GM12801 (cell line): ENCODE measurements around the gene C10orf71.

ENCODE experiments used
- TF ChIP-seq, protein P1 (sequence below): IDR thresholded peaks from one replicate; pipeline ENCODE4 v1.5.1; 2011; ENCODE audit warnings: control low read depth; ENCODE audit not compliant: insufficient read length; ENCODE audit errors: extremely low read depth

Gene C10orf71

DNA sequence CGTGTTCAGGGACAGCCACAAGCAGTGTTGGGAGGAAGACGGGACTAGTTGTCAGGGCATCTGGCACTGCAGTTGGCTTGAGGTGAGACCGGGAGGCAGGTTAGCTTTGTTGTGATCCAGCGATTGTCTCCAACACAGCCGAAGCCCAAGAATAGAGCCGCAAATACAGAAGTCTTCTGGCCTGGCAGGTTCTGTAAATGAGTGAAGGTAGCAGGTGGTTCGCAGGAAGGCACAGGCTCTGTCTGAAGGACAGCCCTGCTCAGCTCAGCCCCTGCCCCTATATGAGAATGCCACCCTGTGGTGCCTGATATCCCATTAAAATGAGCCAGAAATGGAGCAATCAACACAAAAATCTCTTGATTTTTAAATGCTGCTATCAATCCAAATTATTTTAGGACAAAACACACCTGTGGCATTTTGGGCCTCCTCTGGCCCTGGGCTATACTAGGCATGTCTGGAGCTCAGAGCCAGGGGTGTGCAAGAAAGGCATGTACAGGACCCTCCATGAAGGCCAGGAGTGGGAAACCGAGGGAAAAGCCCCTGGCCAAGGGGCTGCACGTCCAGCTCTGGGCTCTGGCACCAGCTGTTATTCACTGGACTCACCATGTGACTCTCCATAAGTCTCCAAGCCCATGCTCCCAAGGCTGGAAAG is 11.2 kb upstream of the C10orf71 start:
- TF ChIP-seq, protein P1, sequence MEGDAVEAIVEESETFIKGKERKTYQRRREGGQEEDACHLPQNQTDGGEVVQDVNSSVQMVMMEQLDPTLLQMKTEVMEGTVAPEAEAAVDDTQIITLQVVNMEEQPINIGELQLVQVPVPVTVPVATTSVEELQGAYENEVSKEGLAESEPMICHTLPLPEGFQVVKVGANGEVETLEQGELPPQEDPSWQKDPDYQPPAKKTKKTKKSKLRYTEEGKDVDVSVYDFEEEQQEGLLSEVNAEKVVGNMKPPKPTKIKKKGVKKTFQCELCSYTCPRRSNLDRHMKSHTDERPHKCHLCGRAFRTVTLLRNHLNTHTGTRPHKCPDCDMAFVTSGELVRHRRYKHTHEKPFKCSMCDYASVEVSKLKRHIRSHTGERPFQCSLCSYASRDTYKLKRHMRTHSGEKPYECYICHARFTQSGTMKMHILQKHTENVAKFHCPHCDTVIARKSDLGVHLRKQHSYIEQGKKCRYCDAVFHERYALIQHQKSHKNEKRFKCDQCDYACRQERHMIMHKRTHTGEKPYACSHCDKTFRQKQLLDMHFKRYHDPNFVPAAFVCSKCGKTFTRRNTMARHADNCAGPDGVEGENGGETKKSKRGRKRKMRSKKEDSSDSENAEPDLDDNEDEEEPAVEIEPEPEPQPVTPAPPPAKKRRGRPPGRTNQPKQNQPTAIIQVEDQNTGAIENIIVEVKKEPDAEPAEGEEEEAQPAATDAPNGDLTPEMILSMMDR, result no peak

DNA sequence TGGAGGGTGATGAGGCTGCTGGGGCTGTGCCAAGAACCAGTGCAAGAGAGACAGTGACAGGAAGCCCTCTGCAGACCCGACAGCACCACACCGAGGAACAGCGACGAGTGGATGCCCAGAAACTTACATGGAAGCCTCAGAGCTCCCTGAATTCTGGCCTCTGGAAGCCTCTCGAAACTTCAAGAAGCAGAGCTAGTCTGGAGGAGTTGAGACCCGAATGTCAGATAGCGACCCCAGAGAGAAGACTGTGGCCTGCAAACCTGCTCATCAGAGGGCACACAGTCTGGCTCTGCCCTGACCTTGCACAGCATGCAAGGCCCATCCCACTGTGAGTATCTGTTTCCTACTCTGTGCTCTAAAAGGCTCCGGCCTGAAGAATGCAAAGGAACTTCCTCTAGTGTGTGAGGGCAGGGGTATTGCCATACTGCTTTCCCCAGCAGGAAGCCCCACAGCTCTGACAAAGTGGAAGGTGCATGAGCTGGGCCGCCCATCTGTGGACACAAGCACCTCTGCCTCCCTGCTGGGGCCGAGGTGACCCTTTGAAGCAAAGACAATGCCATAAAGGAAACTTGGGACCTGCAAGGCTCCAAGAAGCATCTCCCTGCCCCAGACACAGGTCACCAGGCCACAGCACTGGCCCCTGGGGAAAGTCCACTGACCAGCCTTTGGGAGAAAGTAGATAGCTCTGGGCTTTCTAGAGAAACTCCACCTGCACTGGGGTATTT is 10.5 kb upstream of the C10orf71 start:
- TF ChIP-seq, protein P1, result no peak

DNA sequence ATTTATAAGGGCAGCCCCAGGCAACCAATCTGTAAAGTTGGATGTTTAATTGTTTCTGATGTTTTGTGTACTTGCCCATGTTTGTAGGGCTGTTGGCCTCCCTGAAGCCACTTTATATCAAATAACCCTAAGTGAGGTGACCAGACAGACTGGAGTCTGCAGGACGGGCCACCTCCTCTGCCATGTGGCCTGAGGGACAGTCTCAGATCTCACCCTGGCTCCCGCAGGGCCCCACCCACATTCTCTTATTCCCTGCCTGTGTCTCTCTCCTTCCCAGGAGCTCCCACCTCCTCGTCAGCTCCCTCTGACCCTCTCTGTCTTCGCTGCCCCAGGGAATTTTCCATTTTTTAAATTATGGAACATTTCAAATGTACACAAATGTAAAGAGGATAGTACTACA is 9.5 kb upstream of the C10orf71 start:
- TF ChIP-seq, protein P1, result no peak

DNA sequence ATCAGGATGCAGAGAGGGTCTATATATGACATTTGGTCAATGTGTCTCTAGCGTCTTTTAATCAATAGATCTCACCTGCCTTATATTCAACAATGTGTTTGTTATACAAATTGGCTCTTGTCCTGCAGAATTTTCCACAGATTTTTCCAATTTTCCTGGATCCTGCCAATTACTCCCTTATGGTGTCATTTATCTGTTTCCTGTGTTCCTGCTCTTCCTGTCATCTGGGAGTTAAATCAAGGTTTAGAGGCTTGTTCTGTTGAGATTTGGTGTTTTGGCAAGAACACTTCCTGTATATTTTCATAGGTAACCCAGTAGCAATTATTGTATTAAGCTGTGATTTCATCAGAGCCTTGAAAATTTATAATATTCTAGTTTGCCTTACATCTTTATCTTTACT is 8.8 kb upstream of the C10orf71 start:
- TF ChIP-seq, protein P1, result no peak

DNA sequence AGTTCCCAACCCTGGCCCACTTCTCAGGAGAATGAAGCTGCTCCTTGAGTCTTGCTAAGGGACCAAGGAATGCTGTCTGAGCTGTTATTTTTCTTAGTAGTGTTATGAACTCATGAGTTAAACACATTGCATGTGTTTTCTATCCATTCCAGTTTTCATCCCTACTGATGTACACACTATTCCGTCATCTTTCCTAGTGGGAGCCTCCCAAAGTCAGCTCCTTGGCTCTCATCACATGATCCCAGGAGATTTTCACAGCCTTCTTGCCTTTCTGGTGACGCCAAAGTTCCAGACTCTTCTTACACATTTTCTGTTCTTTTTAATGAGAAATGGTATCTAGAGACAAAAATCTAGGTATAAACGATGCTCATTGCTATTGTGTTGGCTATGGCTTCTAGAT is 8.4 kb upstream of the C10orf71 start:
- TF ChIP-seq, protein P1, result no peak

DNA sequence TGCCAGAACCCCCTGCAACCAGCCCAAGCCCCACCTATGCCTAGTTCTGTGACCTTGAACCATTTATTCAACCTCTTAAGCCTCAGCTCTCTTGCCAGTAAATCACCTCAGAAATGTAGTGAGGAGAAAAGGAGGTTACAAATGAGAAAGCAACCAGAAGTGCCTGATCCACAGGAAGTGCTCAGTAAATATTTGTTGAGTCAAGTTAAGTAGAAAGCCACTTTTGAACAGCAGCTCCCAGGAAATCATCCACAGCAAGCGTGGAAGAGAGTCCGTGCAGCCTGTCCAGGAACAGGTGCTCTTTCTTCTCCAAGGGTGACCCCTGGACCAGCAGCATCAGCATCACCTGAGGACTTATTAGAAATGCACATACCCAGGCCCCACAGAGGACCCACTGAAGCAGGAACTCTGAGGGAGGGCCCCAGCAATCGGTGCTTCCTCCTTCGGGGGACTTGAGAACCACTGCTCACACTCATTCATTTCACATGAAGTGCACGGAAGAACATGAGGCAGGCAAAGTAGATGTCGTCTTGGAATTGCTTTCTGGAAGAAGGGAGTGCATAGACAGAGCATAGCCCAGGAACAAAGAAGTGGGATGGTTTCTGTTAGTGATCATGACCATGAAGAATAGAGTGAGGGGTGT is 6.3 kb upstream of the C10orf71 start:
- TF ChIP-seq, protein P1, result no peak

DNA sequence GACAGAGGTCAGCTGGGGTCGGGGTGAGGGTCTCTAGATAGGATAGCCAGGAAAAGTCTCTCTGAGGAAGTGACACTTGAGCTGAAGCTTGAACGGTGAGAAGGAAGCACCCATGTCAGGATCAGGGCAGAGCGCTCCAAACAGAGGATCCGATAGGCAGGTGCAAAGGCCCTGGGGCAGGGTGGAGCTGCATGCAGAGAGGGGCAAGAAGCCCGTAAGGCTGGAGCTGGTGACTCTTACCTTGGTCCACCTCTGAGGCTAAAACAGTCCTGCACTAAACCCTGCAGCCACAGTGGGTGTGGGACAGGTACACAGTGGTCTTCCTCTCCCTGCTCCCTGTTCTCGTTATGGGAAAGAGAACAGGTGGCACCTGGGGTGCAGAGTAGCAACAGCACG is 5.8 kb upstream of the C10orf71 start:
- TF ChIP-seq, protein P1, result no peak
